ENCODE measurements around the gene MTHFSD.

GRCh38 chr16:86584071-86584685 is 29.1 kb upstream of the MTHFSD start:
- TF ChIP-seq CTCF (IDR thresholded peaks at IDR 0.05) (no peak), POLR2A (IDR thresholded peaks at IDR 0.05) (no peak)

Measured in ovary (tissue), 3 donors.